Left forelimb (tissue), 1 donor: ENCODE data around the gene OTX1.

Experiments
- DNase-seq: peaks from one replicate; pipeline ENCODE4 v3.0.0-alpha.2; 2018; ENCODE audit warnings: low spot score

Gene OTX1

DNA sequence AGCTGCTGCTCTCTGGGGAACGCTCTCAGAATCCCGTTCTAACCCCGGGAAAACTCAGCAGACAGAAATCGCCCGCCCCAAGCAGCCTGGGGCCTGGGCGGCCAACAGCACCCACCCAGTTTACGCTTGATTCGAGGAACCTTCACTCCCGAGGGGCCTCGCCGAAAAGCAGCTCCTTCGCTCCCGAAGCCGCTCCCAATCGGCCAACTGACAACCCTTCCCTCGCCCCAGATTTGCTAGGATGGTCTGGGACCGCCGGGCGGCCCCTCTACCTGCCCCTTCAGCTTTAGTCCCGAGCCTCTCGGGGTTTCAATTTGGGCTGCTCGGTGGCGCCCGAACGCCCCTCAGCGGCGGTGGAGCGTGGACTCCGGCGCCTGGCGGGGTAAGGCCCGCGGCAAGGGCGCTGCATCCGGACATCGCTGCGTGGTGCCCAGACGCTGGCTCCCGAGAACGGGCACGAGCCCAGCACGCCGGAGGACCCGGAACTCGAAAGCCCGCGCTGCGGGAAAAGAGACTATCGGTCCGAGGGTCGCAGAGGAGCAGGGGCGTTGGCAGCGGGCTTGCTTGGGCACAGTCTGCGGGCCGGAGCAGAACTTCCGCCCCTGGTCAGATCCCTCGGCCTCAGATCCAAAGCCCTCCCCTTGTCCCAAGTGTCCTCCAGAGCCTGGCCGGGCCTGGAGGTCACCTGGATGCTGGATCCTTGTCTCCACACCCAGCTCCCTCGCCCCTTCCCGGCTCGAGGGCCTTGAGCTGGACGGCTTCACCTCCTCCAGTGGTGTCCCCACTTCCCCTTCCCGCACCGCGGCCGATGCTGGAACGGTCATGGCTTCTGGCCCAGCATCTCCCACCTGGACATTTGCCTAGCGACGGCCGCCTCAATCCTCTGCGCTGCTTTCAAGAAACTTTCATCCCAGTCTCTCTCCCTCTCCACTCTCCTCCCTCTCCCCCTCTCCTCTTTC is 3.0 kb upstream of the OTX1 start:
- no peak for DNase-seq

GRCh38 chr2:63048367-63049171 is 2.1 kb upstream of the OTX1 start:
- DNase-seq = peak; percentile 72

- DNase-seq = peak; percentile 70
Measured at GRCh38 chr2:63049211-63049969, 1.2 kb upstream of the OTX1 start.

GRCh38 chr2:63049970-63050333 is 678 bp upstream of the OTX1 start:
- DNase-seq = peak; percentile 71

- DNase-seq = peak; percentile 66
Measured at GRCh38 chr2:63051042-63051794, 588 bp downstream of the OTX1 start.

- no peak for DNase-seq
Measured at GRCh38 chr2:63051795-63052333, 1.2 kb downstream of the OTX1 start.

- DNase-seq = no peak
Measured at GRCh38 chr2:63052411-63053080, 1.9 kb downstream of the OTX1 start.

- DNase-seq = no peak
Measured at GRCh38 chr2:63053081-63053888, 2.7 kb downstream of the OTX1 start.

DNA sequence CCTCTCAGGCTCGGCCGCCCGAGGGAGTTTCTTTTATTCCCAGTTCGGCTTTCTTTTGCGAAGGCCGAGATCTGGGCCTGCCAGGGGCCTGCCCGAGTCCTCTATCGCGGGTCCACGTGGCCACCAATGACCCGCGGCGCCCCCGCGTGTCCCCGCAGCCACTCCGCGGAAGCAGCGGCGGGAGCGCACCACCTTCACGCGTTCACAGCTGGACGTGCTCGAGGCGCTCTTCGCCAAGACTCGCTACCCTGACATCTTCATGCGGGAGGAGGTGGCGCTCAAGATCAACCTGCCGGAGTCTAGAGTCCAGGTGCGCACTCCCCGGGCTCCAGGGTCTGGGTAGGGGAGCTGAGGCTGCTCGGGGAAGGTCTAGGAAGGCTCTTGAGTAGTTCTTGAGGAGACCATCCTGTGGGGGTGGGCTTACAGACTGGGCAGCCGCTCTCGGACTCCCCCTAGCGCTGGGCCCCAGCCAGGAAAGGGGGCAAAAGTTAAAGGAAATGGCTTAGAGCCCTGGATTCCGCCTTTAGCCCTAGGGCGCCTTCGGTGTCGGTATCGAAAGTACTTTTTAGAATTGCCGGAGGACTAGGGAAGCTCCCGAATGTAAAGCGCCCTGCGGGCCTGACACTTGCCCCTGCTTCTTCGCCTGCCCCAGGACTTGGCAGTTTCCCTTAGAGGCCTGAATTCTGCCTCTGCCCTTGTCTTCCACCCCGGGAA is 3.4 kb downstream of the OTX1 start:
- no peak for DNase-seq

DNA sequence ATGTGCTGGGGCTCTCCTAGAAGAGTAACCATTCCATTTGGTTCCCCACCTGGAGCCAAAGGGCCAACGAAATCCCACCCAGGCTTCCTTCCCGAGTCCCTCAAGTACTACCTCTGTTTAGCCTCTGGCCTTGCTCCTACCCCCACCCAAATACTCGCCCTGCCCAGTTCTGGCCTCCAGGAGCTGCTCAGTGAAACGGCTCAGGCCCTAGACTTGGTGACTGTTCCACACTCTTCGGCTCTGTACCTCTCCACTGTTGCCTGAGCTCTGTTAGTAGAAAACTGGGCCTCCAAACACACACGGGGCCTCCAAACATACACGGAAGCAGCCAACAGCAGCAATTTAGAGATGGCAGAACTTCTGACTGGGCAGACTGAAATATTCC is 4.2 kb downstream of the OTX1 start:
- no peak for DNase-seq

GRCh38 chr2:63055226-63056106 is 4.8 kb downstream of the OTX1 start:
- peak; percentile 66 for DNase-seq

DNA sequence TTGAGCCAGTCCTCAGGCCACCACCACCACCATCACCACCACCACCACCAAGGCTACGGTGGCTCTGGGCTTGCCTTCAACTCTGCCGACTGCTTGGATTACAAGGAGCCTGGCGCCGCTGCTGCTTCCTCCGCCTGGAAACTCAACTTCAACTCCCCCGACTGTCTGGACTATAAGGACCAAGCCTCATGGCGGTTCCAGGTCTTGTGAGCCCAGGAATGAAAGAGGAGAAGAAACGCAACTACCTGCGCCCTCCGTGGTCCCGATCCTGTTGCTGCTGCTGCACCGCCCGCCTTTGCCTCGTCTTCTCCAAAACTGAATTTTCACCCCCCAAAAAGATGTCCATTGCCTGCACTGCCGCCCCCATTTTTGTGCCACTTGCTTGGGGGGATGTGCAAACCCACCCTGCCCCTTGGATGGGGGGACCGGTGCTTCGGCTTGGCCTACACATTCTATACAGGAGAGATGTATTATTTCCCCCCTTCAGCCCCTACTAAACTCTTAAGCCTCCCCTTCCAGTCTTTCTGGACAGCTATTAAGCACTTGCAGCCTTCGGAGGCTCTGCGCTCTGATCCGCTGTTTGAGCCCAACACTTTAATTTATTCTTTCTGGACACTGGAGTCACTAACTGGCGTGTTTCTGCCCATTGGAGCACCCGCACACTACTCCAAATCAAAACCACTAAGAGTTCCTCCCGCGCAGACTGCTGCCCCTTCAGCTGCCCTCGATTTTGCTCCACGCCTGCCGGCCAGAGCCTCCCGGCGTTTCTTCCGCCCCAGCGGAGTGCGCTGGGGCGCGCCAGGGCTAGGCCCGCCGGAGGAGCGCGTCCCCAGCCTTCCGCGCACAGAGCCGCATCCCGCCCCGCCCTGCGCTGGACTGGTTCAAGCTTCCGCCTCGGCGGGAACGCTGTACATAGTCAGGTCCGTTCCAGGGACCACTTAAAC is 5.7 kb downstream of the OTX1 start:
- DNase-seq = peak; percentile 73

DNA sequence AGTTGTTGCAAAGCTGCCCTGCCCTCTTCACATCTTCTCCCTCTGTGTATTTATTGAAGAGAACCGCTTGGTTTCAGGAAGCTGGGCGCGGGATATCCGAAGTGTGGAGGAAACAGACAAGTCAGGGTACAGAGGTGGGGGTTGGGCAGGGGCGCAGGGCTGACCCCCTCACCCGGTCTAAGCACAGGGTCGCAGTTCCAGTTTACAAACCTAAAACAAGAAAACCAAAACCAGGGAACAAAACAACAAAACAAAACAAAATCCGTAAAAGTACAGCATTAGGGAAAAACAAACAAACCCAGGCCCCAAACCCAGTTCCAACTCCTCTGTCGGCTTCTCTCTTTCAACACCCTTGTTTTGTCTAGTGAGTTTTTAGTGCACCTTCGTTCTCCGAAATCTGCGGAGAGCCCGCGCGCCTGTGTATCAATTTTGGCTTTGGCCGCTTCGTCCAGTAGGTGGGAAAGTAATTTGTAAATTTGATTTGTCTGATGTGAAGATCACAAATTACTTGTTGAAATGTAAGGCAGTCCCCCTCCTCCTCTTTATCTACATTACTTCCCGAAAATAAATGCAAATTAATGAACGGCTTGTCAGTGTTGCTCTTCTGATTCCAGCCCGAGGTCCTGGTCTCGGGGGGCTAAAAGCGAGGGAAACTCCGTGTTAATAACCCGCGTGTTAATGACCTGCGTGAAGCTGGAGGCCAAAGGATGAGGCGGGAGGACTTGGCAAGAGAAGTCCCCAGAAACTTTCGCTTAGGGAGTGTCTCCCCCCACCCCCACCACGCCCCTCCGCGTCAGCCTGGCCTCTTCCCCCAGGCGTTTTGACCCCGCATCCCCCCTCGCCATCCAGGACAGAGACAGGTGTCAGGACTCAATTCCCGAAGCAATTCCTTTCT is 6.9 kb downstream of the OTX1 start:
- no peak for DNase-seq

- peak; percentile 75 for DNase-seq
Measured at GRCh38 chr2:63058144-63058920, 7.7 kb downstream of the OTX1 start.
